NCI-H1105 (cell line): ENCODE measurements around the gene ZFP62.

Experiments used
- DNase-seq: peaks from one replicate; lab custom pipeline; 2025; lab: John Stamatoyannopoulos, UW

Gene ZFP62

GRCh38 chr5:180868960-180869359 is 7.9 kb upstream of the ZFP62 start:
- DNase-seq, result peak; percentile 54

GRCh38 chr5:180866985-180867384 is 5.9 kb upstream of the ZFP62 start:
- no peak for DNase-seq

GRCh38 chr5:180865981-180866695 is 5.1 kb upstream of the ZFP62 start:
- DNase-seq, result no peak

- DNase-seq, result no peak
Measured at GRCh38 chr5:180862645-180863044, 1.6 kb upstream of the ZFP62 start.

GRCh38 chr5:180860273-180860886 is 696 bp downstream of the ZFP62 start:
- DNase-seq, result peak; percentile 31

GRCh38 chr5:180858586-180858985 is 2.5 kb downstream of the ZFP62 start:
- DNase-seq, result no peak

GRCh38 chr5:180853848-180854176 is 7.3 kb downstream of the ZFP62 start:
- DNase-seq, result no peak

- no peak for DNase-seq
Measured at GRCh38 chr5:180853121-180853847, 7.8 kb downstream of the ZFP62 start.

GRCh38 chr5:180852495-180852894 is 8.6 kb downstream of the ZFP62 start:
- no peak for DNase-seq

- no peak for DNase-seq
Measured at GRCh38 chr5:180850434-180851078, 10.5 kb downstream of the ZFP62 start.

GRCh38 chr5:180849827-180850226 is 11.2 kb downstream of the ZFP62 start:
- no peak for DNase-seq

- no peak for DNase-seq
Measured at GRCh38 chr5:180848878-180849277, 12.2 kb downstream of the ZFP62 start.

- no peak for DNase-seq
Measured at GRCh38 chr5:180848265-180848664, 12.8 kb downstream of the ZFP62 start.

GRCh38 chr5:180847026-180847425 is 14.1 kb downstream of the ZFP62 start:
- no peak for DNase-seq

- no peak for DNase-seq
Measured at GRCh38 chr5:180844858-180845257, 16.2 kb downstream of the ZFP62 start.

GRCh38 chr5:180844432-180844831 is 16.6 kb downstream of the ZFP62 start:
- no peak for DNase-seq

- no peak for DNase-seq
Measured at GRCh38 chr5:180839935-180840334, 21.1 kb downstream of the ZFP62 start.

- no peak for DNase-seq
Measured at GRCh38 chr5:180839227-180839626, 21.8 kb downstream of the ZFP62 start.

GRCh38 chr5:180837478-180837877 is 23.6 kb downstream of the ZFP62 start:
- no peak for DNase-seq

GRCh38 chr5:180832638-180833068 is 28.4 kb downstream of the ZFP62 start:
- no peak for DNase-seq

- DNase-seq, result peak; percentile 38
Measured at GRCh38 chr5:180831139-180832093, 29.7 kb downstream of the ZFP62 start.
